ENCODE results near the gene BSN. TPM values are rescaled to one million over a fixed set of nuclear protein-coding genes. Genes with fewer than 3 reads are reported as not detected.

Gene BSN
- polyA plus RNA-seq, 10 donors: 0.63 to 1.2 (median 0.91) TPM

GRCh38 chr3:49629451-49629850, 75.2 kb downstream of the BSN start:
- DNase-seq: no peak

DNA sequence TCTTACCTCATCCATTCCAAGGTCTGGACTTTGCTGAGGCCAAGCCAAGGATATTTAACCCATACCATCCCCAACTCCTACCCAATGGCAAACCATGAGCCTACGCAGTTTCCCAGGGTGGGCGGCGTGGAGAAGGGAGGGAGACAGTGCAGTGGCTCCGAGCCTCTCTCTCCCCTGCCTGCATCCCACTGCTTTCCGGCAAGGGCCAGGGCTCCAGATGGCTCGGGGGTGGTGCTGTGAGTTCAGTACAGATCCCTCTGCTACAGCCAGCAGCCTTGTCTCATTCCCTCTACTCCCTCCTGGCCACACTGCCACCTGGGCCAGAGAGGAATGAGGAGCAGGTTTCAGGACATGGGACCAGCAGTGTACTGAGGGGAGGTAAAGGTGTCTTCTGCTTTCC, 75.6 kb downstream of the BSN start:
- no peak for DNase-seq

DNA sequence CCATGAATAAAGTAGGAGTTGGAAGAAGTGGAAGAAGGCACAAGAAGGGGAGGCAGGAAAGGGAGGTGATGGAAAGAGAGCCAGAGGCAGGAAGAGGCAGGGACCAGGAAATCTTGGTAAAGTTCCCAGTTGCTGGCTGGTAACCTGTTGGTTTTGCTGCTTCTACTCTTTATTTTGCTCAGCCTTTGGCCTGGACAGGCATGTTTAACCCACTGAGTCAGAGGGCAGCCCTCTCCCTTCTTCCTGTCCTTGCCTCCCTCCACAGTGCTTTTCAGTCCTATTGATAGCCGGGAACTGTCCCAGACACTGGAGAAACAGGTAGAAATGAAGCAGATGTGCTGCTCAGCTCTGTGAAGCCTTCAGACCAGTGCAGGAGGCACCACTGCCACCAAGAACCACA, 76.5 kb downstream of the BSN start:
- no peak for DNase-seq

DNA sequence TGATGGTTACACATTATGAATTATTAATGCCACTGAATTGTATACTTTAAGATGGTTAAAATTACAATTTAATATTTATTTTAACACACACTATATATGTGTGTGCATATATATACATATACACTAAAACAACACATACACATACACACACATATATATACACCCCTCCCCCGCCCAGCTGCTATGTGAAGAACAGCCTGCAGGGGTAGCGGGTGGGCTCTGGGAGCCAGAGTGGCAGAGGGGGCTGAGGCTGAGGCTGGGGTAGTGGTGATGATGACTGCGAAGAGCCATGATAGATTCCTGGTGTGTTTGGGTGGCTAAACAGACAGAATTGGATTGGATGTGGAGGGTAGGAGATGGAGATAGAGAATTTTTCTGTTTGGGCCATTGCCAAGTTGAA, 80.5 kb downstream of the BSN start:
- no peak for DNase-seq

DNA sequence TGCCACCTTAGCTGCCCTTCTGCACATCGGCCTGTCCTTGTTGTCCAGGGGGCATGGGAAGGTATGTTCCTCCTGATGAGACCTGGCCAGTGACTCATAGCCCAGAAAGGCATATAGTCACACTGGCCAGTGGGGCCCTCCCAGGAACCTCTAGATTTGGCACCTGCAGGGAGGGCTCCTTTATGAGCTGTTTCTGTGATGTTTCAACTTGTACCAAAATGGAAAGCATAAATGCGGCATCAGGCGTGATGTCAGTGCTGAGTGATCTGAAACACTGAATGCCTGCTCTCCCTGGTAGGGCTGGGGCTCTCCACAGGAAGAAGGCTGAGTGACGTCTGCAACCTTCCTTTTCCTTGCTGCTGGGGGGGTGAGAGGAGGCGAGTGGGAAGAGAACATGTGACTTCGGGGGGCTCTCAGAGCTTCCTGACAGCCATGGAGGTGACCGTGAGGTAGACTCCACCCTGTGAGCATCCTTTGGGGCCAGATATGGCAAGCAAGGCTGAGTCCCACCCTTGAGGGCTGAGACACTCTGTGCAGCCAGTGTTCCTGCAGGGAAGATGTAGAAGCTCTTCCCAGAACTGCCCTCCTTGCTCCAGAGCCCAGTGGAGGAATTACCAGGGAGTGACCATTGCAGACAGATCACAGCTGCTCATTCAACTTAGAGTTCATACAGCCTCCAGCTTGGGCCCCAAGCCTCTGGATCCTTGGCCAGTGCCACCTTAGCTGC, 82.8 kb downstream of the BSN start:
- no peak for DNase-seq

DNA sequence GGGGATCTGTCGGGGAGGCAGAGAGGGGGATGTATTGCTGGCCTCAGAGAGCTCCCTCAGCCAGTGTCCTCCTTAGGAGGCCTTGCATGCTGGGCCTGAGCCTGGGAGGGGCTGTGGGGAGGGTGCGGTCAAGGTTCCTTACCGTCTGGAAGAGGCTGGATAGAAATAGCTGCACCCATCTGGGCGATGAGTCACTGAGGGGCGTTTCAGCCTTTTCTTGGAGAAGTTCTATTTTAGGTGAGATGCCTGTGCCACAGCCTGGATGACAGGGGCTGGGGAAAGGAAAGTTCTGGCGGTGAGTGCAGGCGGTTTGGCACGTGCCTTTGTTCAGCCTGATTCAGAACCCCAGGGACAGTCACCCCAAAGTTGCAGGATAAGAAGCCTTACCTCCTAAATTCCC, 84.2 kb downstream of the BSN start:
- DNase-seq: no peak

DNA sequence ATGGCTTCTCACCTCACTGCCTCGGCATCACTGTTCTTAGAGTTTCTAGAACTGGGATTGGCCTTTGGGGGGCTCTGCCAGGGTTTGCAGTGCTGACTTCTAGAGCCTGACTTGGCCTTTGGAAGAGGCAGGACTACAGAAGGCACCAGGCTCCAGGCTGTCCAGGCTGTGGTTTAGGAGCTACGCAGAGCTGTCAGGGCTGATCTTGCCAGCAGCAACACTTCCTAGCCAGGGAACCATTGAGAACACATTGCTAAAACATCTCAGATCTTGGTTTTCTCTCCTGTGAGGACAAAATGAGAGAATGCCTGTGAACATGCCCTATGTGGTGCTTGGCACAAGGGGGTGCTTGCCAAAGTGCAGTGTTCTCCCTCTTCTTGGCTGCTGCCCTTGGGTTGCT, 85.3 kb downstream of the BSN start:
- DNase-seq: no peak

DNA sequence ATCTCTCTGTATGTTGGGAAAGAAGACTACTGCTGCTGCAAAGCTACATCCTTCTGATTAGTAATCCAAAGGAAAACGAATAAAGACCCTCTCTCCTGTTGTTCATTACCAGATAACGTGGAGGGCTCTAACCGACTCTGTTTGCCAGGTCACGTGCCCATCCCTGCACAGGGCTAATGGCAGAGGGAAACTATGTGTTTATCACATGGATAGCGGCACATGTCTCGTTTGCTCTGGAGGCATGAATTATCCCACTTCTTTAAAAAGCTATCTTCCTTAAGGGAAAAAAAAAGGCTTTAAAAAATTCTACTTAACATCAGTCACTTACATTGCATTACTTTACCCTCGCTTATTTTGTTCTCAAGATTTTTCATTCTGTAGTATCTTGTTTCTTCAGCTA, 87.0 kb downstream of the BSN start:
- DNase-seq: no peak

DNA sequence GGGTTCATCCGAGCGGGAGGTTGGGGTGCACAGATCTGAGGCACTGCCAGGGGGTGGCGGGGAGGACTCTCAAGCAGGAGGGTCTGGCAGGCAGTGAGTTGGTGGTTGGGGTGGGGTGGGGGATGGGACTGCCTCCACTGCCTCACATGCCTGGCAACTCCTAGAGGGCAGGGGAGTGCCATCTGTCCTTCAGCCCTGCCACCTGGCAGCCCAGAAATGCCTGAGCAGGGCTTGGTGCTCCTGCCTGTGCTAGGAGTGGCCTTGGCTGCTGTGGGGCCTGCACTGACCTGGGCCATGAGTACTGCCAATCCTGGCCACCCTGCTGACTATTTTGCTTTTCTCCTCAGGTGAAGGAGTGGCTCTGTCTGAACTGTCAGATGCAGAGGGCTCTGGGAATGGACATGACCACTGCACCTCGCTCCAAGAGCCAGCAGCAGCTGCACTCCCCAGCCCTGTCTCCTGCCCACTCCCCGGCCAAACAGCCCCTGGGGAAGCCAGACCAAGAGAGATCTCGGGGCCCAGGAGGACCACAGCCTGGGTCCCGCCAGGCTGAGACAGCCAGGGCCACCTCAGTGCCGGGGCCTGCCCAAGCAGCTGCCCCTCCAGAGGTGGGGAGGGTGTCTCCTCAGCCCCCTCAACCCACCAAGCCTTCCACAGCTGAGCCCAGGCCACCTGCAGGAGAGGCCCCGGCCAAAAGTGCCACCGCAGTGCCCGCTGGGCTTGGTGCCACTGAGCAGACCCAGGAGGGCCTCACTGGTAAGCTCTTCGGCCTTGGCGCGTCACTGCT, 87.8 kb downstream of the BSN start:
- no peak for DNase-seq

DNA sequence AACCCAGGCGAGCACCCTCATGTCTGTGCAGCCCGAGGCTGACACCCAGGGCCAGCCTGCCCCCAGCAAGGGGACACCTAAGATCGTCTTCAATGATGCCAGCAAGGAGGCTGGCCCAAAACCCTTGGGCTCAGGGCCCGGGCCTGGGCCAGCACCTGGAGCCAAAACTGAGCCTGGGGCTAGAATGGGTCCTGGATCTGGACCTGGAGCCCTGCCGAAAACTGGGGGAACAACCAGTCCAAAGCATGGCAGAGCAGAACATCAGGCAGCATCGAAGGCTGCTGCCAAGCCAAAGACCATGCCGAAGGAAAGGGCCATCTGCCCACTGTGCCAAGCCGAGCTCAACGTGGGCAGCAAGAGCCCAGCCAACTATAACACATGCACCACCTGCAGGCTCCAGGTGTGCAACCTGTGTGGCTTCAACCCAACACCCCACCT, 88.5 kb downstream of the BSN start:
- DNase-seq: no peak

GRCh38 chr3:49644684-49645083, 90.4 kb downstream of the BSN start:
- DNase-seq: no peak

DNA sequence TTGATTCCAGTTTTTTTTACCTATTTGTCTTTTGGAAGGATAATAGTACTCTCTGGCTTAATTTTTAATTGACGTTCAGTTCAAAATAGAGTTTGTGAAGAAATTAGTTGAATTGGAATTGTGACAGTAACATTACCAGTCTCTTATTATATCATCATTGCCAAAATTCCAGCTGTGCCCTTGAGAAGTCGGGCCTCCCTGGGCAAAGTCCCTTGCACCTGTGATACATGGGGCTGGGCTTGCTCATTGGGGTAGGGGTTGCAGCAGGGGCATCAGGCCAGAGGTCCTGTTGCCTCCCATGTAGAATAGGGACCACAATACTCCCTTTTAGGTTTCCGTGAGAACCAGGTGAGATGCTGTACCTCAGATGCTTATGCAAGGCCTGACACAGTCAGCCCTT, 92.0 kb downstream of the BSN start:
- no peak for DNase-seq

- DNase-seq: peak in 1 of 3 donors; percentile 22
Observed at GRCh38 chr3:49647741-49648140, 93.5 kb downstream of the BSN start.

- DNase-seq: no peak
Observed at GRCh38 chr3:49648354-49649019, 94.2 kb downstream of the BSN start.

DNA sequence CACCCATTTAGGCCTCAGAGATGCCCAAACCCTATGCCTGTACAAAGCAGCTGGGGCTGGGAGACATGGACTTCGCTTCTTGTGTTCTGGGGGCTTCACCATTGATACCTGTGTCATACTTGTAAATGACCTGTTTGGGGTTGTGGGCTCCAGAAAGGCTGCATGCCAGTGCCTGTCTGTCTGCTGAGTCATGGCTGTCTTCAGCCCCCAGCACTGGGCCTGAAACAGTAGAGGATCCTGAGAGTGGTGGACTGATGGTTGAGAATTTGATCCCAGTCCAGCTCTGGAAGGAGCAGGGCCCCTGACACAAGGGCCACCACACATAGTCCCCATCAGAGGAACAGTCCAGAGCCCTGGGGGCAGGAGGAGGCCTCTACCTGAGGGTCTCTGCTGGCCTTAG, 95.3 kb downstream of the BSN start:
- DNase-seq: no peak

DNA sequence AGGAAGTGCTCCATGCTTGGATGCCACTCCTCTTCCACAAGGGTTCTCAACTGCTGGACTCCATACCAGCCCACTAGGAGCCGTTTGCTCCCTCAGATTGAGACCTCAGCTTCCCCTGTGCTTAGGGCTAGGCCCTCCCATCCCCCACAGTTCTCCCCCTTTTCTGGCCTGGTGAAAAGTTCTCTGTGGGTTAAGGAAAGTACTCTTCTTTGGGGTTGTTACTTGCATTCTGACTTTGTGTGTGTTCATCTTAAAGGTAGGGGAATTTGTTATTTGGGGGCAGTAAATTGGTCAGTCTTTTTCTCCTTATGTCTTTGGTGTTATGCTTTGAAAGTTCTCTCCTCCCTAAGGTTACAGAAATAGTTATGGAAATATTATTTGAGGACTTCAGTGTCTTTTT, 95.9 kb downstream of the BSN start:
- DNase-seq: no peak

GRCh38 chr3:49650637-49651036, 96.4 kb downstream of the BSN start:
- no peak for DNase-seq

DNA sequence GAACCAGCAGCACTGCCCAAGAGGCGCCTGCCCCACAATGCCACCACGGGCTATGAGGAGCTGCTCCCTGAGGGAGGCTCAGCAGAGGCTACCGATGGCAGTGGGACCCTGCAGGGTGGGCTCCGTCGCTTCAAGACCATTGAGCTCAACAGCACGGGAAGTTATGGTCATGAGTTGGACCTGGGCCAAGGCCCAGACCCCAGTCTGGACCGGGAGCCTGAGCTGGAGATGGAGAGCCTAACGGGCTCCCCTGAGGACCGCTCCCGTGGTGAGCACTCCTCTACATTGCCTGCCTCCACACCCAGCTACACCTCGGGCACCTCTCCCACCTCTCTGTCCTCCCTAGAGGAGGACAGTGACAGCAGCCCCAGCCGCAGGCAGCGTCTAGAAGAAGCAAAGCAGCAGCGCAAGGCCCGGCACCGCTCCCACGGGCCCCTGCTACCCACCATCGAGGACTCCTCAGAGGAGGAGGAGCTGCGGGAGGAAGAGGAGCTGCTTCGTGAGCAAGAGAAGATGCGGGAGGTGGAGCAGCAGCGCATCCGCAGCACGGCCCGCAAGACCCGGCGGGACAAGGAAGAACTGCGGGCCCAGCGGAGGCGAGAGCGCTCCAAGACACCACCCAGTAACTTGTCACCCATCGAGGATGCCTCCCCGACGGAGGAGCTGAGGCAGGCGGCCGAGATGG, 98.1 kb downstream of the BSN start:
- DNase-seq: no peak

DNA sequence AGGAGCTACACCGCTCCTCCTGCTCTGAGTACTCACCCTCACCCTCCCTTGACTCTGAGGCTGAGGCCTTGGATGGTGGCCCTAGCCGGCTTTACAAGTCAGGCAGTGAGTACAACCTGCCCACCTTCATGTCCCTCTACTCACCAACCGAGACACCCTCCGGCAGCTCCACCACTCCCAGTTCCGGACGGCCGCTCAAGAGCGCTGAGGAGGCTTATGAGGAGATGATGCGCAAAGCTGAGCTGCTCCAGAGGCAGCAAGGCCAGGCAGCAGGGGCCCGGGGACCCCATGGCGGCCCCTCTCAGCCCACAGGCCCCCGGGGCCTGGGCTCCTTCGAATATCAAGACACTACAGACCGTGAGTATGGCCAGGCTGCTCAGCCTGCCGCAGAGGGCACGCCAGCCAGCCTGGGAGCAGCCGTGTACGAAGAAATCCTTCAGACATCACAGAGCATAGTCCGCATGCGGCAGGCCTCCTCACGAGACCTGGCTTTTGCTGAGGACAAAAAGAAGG, 98.7 kb downstream of the BSN start:
- DNase-seq: no peak

DNA sequence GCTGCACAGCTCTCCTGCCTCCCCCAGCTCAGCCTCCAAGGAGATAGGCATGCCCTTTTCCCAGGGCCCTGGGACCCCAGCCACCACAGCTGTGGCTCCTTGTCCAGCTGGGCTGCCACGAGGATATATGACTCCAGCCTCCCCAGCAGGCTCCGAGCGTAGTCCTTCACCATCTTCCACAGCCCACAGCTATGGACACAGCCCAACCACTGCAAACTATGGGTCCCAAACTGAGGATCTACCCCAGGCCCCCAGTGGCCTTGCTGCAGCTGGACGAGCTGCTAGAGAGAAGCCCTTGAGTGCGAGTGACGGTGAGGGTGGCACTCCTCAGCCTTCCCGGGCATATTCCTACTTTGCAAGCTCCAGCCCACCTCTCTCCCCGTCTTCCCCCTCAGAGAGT, 99.3 kb downstream of the BSN start:
- DNase-seq: peak in 1 of 3 donors; percentile 57

DNA sequence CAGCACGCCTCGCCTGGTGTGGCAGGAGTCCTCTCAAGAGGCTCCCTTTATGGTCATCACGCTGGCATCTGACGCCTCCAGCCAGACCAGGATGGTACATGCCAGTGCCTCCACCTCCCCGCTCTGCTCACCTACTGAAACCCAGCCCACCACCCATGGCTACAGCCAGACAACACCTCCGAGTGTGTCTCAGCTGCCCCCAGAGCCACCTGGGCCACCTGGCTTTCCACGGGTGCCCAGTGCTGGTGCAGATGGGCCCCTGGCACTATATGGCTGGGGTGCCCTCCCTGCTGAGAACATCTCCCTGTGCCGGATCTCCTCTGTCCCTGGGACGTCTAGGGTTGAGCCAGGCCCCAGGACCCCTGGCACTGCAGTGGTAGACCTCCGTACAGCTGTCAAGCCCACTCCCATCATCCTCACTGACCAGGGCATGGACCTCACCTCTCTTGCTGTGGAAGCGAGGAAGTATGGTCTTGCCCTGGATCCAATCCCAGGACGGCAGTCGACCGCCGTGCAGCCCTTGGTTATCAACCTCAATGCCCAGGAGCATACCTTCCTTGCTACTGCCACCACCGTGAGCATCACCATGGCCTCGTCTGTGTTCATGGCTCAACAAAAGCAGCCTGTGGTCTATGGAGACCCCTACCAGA, 100.0 kb downstream of the BSN start:
- DNase-seq: no peak
